Erythroblast (primary cell): ENCODE measurements around the gene CFAP92.

Source experiments
- DNase-seq, 2 experiments: peaks; one replicate each; lab custom pipeline; 2025; lab: John Stamatoyannopoulos, UW
- GATA1 ChIP-seq: IDR thresholded peaks from 2 replicates; pipeline ENCODE4 v1.6.1; 2011; ENCODE audit warnings: low read depth, mild to moderate bottlenecking, control low read depth, low read length, moderate library complexity
- POLR2A ChIP-seq: IDR thresholded peaks from 2 replicates; pipeline ENCODE4 v1.6.1; 2011; ENCODE audit warnings: mild to moderate bottlenecking, low read length

CFAP92 gene

GRCh38 chr3:128969993-128970739 lies 23.7 kb downstream of the CFAP92 start:
- TF ChIP-seq GATA1 (no peak), POLR2A (no peak)
- peak; percentile 60 to 80 for DNase-seq

- no peak for TF ChIP-seq POLR2A
- no peak for TF ChIP-seq GATA1
- DNase-seq = no peak
Observed at GRCh38 chr3:128967748-128968355, 26.0 kb downstream of the CFAP92 start.

DNA sequence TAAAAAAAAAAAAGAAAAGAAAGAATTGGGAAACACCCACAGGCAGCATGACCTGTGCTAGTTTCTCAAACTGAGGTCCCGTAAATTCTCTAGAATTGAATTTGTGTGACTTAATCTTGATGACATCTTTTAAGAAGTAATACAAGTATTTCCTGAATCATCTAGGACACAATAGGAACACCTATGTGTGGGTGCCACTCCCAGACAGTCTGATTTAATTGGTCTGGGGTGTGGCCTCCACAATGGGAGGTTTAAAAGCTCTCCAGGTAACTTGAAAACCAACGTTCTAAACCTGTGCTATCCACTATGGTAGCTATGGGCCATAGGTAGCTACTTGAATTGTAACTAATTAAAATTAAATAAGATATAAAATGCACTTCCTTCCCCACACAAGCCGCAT lies 28.1 kb downstream of the CFAP92 start:
- no peak for TF ChIP-seq GATA1
- TF ChIP-seq POLR2A = no peak
- no peak for DNase-seq

DNA sequence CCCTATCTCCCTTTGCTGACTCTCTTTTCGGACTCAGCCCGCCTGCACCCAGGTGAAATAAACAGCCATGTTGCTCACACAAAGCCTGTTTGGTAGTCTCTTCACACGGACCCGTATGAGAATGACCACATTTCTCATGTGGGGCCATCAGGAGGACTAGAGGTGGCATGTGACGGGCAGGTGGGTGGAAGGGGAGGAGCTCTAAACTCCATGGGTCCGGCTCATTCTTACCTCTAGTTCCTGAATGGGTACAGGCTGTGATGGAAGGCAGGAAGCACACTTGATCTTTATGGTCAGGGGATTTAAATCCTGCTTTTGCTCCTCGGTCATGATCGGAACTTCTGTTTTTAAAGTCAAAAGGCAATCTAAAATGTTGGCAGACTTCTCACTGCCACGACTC lies 28.6 kb downstream of the CFAP92 start:
- DNase-seq = no peak
- no peak for TF ChIP-seq POLR2A
- TF ChIP-seq GATA1 = no peak

DNA sequence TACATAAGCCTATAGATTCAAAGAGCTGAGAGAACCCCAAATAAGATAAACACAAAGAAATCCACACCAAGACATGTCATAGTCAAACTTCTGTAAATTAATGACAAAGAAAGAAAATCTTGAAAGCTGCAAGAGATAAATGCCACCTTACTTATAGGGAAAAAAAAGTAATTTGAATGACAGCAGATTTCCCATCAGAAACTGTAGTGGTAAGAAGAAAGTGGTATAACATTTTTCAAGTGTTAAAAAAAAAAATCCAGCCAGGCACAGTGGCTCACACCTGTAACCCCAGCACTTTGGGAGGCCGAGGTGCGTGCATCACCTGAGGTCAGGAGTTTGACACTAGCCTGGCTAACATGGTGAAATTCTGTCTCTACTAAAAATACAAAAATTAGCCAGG lies 37.4 kb downstream of the CFAP92 start:
- DNase-seq = no peak
- TF ChIP-seq GATA1 (no peak), POLR2A (no peak)

- peak; percentile 15 to 39 for DNase-seq
- TF ChIP-seq POLR2A = no peak
- TF ChIP-seq GATA1 = no peak
Observed at GRCh38 chr3:128950223-128950938, 43.5 kb downstream of the CFAP92 start.

DNA sequence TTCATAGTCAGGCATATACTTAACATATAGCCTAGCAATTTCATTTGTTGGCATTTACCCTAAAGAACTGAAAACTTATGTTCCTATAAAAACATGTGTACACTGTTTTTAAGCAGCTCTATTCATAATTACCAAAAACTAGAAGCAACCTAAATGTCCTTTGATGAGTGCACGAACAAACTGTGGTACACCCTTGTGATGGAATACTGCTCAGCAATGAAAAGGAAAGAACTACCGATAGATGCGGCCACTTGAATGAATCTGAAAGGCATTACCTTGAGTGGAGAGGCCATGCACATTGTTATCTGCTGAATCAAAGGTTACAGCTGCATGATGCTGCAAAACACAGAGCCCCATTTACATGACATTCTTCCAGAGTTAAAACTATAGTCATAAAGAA lies 44.7 kb downstream of the CFAP92 start:
- no peak for DNase-seq
- TF ChIP-seq POLR2A (no peak), GATA1 (no peak)

- TF ChIP-seq GATA1 (no peak), POLR2A (no peak)
Observed at GRCh38 chr3:128946411-128946810, 47.5 kb downstream of the CFAP92 start.

DNA sequence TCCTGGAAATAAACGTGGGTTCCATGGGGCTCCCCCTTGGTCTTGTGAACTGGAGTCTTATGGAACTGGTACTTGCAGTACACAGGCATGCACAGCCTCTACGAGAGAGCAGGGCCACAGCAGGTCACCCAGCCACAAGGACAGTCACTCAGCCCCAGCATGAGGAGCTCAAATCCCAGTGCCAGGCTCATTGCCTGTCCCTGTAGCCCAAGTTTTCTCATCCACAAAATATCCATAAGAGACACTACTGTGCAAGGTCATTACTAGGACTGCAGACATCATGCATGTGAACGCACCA lies 48.0 kb downstream of the CFAP92 start:
- no peak for TF ChIP-seq GATA1
- TF ChIP-seq POLR2A = no peak
- no peak for DNase-seq

More at GRCh38 chr3:128946411-128946810, 47.5 kb downstream of the CFAP92 start:
- DNase-seq = no peak

- no peak for TF ChIP-seq GATA1
- no peak for TF ChIP-seq POLR2A
- no peak for DNase-seq
Observed at GRCh38 chr3:128945041-128945877, 48.6 kb downstream of the CFAP92 start.

DNA sequence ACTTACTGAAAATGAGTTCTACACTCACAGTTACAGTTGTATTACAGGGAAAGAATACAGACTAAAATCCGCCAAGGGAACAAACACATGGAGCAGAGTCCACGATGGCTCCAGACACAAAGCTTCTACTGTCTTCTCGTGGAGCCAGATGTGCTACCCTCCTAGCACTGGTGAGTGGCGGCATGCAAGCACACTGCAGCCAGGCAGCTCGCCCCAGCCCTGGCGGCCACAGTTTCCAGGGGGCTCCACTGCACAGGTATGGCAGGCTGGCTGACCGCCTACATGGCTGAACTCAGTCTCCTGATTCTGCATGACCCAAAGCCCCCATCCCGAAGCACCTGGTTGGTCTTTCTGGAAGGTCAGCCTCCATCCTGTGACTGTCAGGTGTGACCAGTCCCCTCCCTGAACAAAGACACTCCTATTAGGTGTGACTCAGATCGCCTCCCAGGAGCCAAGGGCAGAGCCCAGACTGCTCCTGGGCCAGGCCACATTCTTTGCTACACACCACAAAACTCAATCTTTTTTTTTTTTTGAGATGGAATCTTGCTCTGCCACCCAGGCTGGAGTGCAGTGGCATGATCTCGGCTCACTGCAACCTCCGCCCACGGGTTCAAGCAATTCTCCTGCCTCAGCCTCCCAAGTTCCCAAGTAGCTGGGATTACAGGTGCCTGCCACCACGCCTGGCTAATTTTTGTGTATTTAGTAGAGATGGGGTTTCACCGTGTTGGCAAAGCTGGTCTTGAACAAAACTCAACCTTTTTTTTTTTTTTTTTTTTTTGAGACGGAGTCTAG lies 51.5 kb downstream of the CFAP92 start:
- TF ChIP-seq POLR2A (no peak), GATA1 (no peak)
- DNase-seq = no peak

GRCh38 chr3:128940252-128940651 lies 53.6 kb downstream of the CFAP92 start:
- no peak for DNase-seq
- TF ChIP-seq POLR2A = no peak
- no peak for TF ChIP-seq GATA1

- TF ChIP-seq GATA1 (no peak), POLR2A (no peak)
- DNase-seq = no peak
Observed at GRCh38 chr3:128936341-128936740, 57.5 kb downstream of the CFAP92 start.

- DNase-seq = no peak
- TF ChIP-seq GATA1 (no peak), POLR2A (no peak)
Observed at GRCh38 chr3:128935922-128936321, 58.0 kb downstream of the CFAP92 start.
